ENCODE measurements around the gene KCNMB3. TPM values are rescaled to one million over a fixed set of nuclear protein-coding genes. Genes with fewer than 3 reads are reported as not detected.

The KCNMB3 gene
- total RNA-seq, 1 experiment from 2014 or later = not detected

- no TSS peak for BruUV-seq (replicated peaks)
- Histone ChIP-seq H3K79me2 (ENCODE audit: insufficient read depth, low read length) (no peaks in the 10 kb centered on the region), H3K9me3 (ENCODE audit: control insufficient read depth in 1 of 2, insufficient read depth in 1 of 2, low read depth in 1 of 2, low read length in 2 of 2) (peaks cover 0 to 3% of the 10 kb centered on the region in 2 experiments; a peak in 1 of 4 replicates), H3K4me2 (ENCODE audit: low read length) (no peak overlapping the region), H4K20me1 (ENCODE audit: insufficient read depth) (no peaks in the 10 kb centered on the region), H3K27me3 (ENCODE audit: insufficient read depth, low read length) (no peaks in the 10 kb centered on the region), H3K4me1 (ENCODE audit: control insufficient read depth in 1 of 2, insufficient read depth in 2 of 2, low read length in 2 of 2) (no peaks in the 10 kb centered on the region), H3K9ac (ENCODE audit: low read length) (no peak overlapping the region), H3K9me2 (ENCODE audit: insufficient read depth) (peaks cover 3% of the 10 kb centered on the region; the same call in 1 of the 2 replicates), H3K36me3 (ENCODE audit: control insufficient read depth in 1 of 2, insufficient read depth in 2 of 2, low read length in 2 of 2) (no peaks in the 10 kb centered on the region), H3K27ac (ENCODE audit: low read depth, low read length) (no peak overlapping the region), H3K4me3 (replicated peaks in 1 of 2; ENCODE audit: low read depth in 1 of 2, low read length in 2 of 2) (no peak overlapping the region), H2AFZ (ENCODE audit: low read depth, low read length, poor library complexity, severe bottlenecking) (no peak overlapping the region)
- no peak for ATAC-seq
- no peak for TF ChIP-seq CEBPB (IDR thresholded peaks at IDR 0.05; ENCODE audit: low read depth)
- no peak for TF ChIP-seq SRF (IDR thresholded peaks at IDR 0.05; ENCODE audit: low read depth)
- no peak for TF ChIP-seq JUND (IDR thresholded peaks at IDR 0.05)
- no peak for TF ChIP-seq TCF7L2 (IDR thresholded peaks at IDR 0.05; ENCODE audit: borderline replicate concordance, extremely low read depth, insufficient read depth, insufficient read length)
- TF ChIP-seq SIN3A (IDR thresholded peaks at IDR 0.05; ENCODE audit: low read depth) = no peak
- no peak for TF ChIP-seq MAX (IDR thresholded peaks at IDR 0.05)
- TF ChIP-seq ZFX (IDR thresholded peaks at IDR 0.05) = no peak
- TF ChIP-seq FOSL1 (IDR thresholded peaks at IDR 0.05; ENCODE audit: low read depth) = no peak
- no peak for TF ChIP-seq YY1 (IDR thresholded peaks at IDR 0.05; ENCODE audit: extremely low read depth, insufficient replicate concordance, low read depth, low read length)
- no peak for TF ChIP-seq RAD21 (IDR thresholded peaks at IDR 0.05; ENCODE audit: low read depth)
- TF ChIP-seq CBX3 (IDR thresholded peaks at IDR 0.05; ENCODE audit: low read depth) = no peak
- no peak for TF ChIP-seq ZBTB33 (IDR thresholded peaks at IDR 0.05; ENCODE audit: extremely low read depth, insufficient replicate concordance, low read length)
- no peak for TF ChIP-seq EGR1 (IDR thresholded peaks at IDR 0.05; ENCODE audit: low read depth)
- no peak for TF ChIP-seq ZNF274 (IDR thresholded peaks at IDR 0.05; ENCODE audit: low read depth, low read length)
- RAD21 ChIA-PET (ENCODE audit: low non-redundant PET in 1 of 2, low total read pairs in 2 of 2, uncharacterized antibody in 2 of 2, unreplicated experiment in 2 of 2) = no interaction called here
- CTCF ChIA-PET = no interaction called here
- POLR2A ChIA-PET = no interaction called here
- intact Hi-C loops (cut with micrococcal nuclease) = no loop called here
- no peak for DNase-seq (ENCODE audit: low read depth, low spot score)
Measured at GRCh38 chr3:179299316-179299715, 48.4 kb upstream of the KCNMB3 start.

Measured in HCT116 (cell line).